ENCODE measurements around the gene MARCHF4. TPM values are rescaled to one million over a fixed set of nuclear protein-coding genes. Genes with fewer than 3 reads are reported as not detected.

MARCHF4 gene
- total RNA-seq, 4 donors from 2014 or later: not detected

- intact Hi-C loops (cut with DNase I): no loop called here
- Histone ChIP-seq H3K9me3 (no peaks in the 10 kb centered on the region), H3K4me1 (no peaks in the 10 kb centered on the region), H3K27ac (no peak overlapping the region), H3K36me3 (no peaks in the 10 kb centered on the region), H3K4me3 (no peak overlapping the region), H3K27me3 (peaks cover 0 to 15% (median 0%) of the 10 kb centered on the region in 4 donors)
- DNase-seq: no peak
- TF ChIP-seq CTCF (IDR thresholded peaks at IDR 0.05) (no peak), POLR2A (IDR thresholded peaks at IDR 0.05) (no peak)
- 75 to 81% methylated on average over 5 to 6 of the region's 6 CpGs for WGBS, 2 donors
These were observed 30.5 kb upstream of the MARCHF4 start for GRCh38 chr2:216402751-216403150.

GRCh38 chr2:216399621-216400020, 27.3 kb upstream of the MARCHF4 start:
- intact Hi-C loops (cut with DNase I): no loop called here

GRCh38 chr2:216394881-216395280, 22.6 kb upstream of the MARCHF4 start:
- no peaks in the 10 kb centered on the region for H3K36me3 ChIP-seq

More at GRCh38 chr2:216399621-216400020, 27.3 kb upstream of the MARCHF4 start:
- Histone ChIP-seq H3K27me3 (no peaks in the 10 kb centered on the region), H3K4me3 (no peak overlapping the region), H3K36me3 (no peaks in the 10 kb centered on the region), H3K4me1 (no peaks in the 10 kb centered on the region), H3K9me3 (no peaks in the 10 kb centered on the region), H3K27ac (no peak overlapping the region)
- no peak for TF ChIP-seq POLR2A (IDR thresholded peaks at IDR 0.05)
- TF ChIP-seq CTCF (IDR thresholded peaks at IDR 0.05): no peak
- no peak for DNase-seq
- 33 to 80% methylated on average over 1 of the region's 1 CpG for WGBS, 2 donors

GRCh38 chr2:216392945-216393840, 20.9 kb upstream of the MARCHF4 start:
- Histone ChIP-seq H3K27me3 (peaks cover 0 to 4% (median 0%) of the 10 kb centered on the region in 4 donors), H3K36me3 (no peaks in the 10 kb centered on the region), H3K4me1 (no peaks in the 10 kb centered on the region), H3K9me3 (no peaks in the 10 kb centered on the region), H3K4me3 (no peak overlapping the region), H3K27ac (no peak overlapping the region)
- no peak for TF ChIP-seq CTCF (IDR thresholded peaks at IDR 0.05)
- no peak for TF ChIP-seq POLR2A (IDR thresholded peaks at IDR 0.05)
- 71 to 73% methylated on average over 12 of the region's 12 CpGs for WGBS, 2 donors
- DNase-seq: no peak
- intact Hi-C loops (cut with DNase I): no loop called here

More at GRCh38 chr2:216394881-216395280, 22.6 kb upstream of the MARCHF4 start:
- H3K27ac ChIP-seq: no peak overlapping the region
- H3K4me1 ChIP-seq: no peaks in the 10 kb centered on the region
- WGBS, 2 donors: 39 to 87% methylated on average over 5 to 6 of the region's 6 CpGs
- intact Hi-C loops (cut with DNase I): no loop called here
- no peaks in the 10 kb centered on the region for H3K9me3 ChIP-seq
- no peak for TF ChIP-seq POLR2A (IDR thresholded peaks at IDR 0.05)
- no peak for TF ChIP-seq CTCF (IDR thresholded peaks at IDR 0.05)
- no peak overlapping the region for H3K4me3 ChIP-seq
- H3K27me3 ChIP-seq: no peaks in the 10 kb centered on the region
- DNase-seq: no peak

- intact Hi-C loops (cut with DNase I): no loop called here
- DNase-seq: no peak
- Histone ChIP-seq H3K4me3 (no peak overlapping the region), H3K4me1 (no peaks in the 10 kb centered on the region), H3K9me3 (no peaks in the 10 kb centered on the region), H3K27me3 (peaks cover 0 to 5% (median 0%) of the 10 kb centered on the region in 4 donors), H3K27ac (no peak overlapping the region), H3K36me3 (no peaks in the 10 kb centered on the region)
- 85 to 92% methylated on average over 3 to 4 of the region's 6 CpGs for WGBS, 2 donors
- TF ChIP-seq CTCF (IDR thresholded peaks at IDR 0.05) (no peak), POLR2A (IDR thresholded peaks at IDR 0.05) (no peak)
These were observed 19.8 kb upstream of the MARCHF4 start for GRCh38 chr2:216392018-216392562.
